ENCODE measurements around the gene MYO1E. TPM values are rescaled to one million over a fixed set of nuclear protein-coding genes. Genes with fewer than 3 reads are reported as not detected.

The MYO1E gene
- total RNA-seq, 2 experiments from 2014 or later: 1.5 to 26.5 TPM

DNA sequence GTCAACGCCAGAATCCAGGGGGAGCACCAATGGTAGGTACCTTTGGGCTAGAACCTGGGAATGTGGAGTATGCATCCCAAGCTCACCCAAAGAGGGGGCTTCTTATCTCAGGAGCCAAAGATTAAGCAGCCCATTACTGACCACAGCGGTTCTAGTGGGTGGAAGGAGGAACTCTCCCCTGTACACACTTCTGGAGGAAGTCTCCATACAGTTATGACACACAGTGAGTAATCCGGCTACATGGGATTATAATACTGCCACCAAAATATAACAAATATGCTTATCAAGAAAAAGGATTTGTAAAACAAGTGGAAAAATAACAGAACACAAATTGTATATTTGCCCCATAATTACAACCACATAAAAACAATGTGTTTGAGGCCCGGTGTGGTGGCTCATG is 8.4 kb downstream of the MYO1E start:
- no peaks in the 10 kb centered on the region for H3K79me2 ChIP-seq (ENCODE audit: insufficient read depth, low read depth, low read length)
- no peak overlapping the region for H3K4me2 ChIP-seq (ENCODE audit: low read length)
- no peaks in the 10 kb centered on the region for H3K9me2 ChIP-seq (ENCODE audit: insufficient read depth, low read length)
- H3K4me3 ChIP-seq (ENCODE audit: low read depth, low read length, poor library complexity, severe bottlenecking): no peak overlapping the region
- no peak for TF ChIP-seq EZH2phosphoT487 (IDR thresholded peaks at IDR 0.05; ENCODE audit: borderline replicate concordance, low read depth, low read length)
- TF ChIP-seq, protein P1, sequence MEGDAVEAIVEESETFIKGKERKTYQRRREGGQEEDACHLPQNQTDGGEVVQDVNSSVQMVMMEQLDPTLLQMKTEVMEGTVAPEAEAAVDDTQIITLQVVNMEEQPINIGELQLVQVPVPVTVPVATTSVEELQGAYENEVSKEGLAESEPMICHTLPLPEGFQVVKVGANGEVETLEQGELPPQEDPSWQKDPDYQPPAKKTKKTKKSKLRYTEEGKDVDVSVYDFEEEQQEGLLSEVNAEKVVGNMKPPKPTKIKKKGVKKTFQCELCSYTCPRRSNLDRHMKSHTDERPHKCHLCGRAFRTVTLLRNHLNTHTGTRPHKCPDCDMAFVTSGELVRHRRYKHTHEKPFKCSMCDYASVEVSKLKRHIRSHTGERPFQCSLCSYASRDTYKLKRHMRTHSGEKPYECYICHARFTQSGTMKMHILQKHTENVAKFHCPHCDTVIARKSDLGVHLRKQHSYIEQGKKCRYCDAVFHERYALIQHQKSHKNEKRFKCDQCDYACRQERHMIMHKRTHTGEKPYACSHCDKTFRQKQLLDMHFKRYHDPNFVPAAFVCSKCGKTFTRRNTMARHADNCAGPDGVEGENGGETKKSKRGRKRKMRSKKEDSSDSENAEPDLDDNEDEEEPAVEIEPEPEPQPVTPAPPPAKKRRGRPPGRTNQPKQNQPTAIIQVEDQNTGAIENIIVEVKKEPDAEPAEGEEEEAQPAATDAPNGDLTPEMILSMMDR (conservative IDR thresholded peaks at IDR 0.05; ENCODE audit: low read length): no peak
- DNase-seq (ENCODE audit: low spot score): no peak
- H3K9me3 ChIP-seq (ENCODE audit: low read length): no peaks in the 10 kb centered on the region
- no peaks in the 10 kb centered on the region for H3K4me1 ChIP-seq (ENCODE audit: insufficient read depth, low read length, poor library complexity, severe bottlenecking)
- H3K36me3 ChIP-seq (ENCODE audit: insufficient read depth, low read length): no peaks in the 10 kb centered on the region
- CTCF ChIA-PET (ENCODE audit: unreplicated experiment): no interaction called here
- BruUV-seq (replicated peaks): no TSS peak
- POLR2A ChIA-PET: no interaction called here
- H3K27ac ChIP-seq (ENCODE audit: low read depth, low read length, poor library complexity, severe bottlenecking): no peak overlapping the region
- intact Hi-C loops (cut with micrococcal nuclease; ENCODE audit: unreplicated experiment): loop anchor here (5.0 kb wide), 1 partner anchor 57 kb away; no protein-coding TSS in a partner anchor
- H4K20me1 ChIP-seq (ENCODE audit: insufficient read depth, low read length): no peaks in the 10 kb centered on the region
- H2AFZ ChIP-seq (ENCODE audit: low read length): no peak overlapping the region

DNA sequence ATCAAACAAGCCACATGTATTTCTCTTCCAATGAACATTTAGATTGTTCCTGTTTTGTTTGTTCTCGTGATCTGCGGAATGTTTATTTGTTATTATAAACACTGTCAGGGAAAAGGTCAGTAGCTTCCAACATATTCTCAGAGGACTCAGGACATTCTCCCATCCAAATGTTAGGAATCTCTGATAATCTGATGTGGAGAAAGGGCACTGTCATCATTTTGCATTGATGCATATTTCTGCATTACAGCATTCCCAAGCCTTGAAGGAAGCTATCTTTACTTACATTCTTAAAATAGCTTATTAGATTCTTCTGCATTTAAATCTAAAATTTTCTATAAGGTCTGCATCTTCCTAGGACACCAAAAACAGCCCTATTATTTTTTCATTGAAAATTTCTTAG is 10.3 kb downstream of the MYO1E start:
- Histone ChIP-seq H3K4me2 (ENCODE audit: low read length) (no peak overlapping the region), H3K79me2 (ENCODE audit: insufficient read depth, low read depth, low read length) (no peaks in the 10 kb centered on the region), H3K4me3 (ENCODE audit: low read depth, low read length, poor library complexity, severe bottlenecking) (no peak overlapping the region), H2AFZ (ENCODE audit: low read length) (no peak overlapping the region), H4K20me1 (ENCODE audit: insufficient read depth, low read length) (no peaks in the 10 kb centered on the region), H3K9me2 (ENCODE audit: insufficient read depth, low read length) (no peaks in the 10 kb centered on the region), H3K36me3 (ENCODE audit: insufficient read depth, low read length) (no peaks in the 10 kb centered on the region), H3K4me1 (ENCODE audit: insufficient read depth, low read length, poor library complexity, severe bottlenecking) (no peaks in the 10 kb centered on the region), H3K9me3 (ENCODE audit: low read length) (no peaks in the 10 kb centered on the region), H3K27ac (ENCODE audit: low read depth, low read length, poor library complexity, severe bottlenecking) (no peak overlapping the region)
- no TSS peak for BruUV-seq (replicated peaks)
- DNase-seq (ENCODE audit: low spot score): no peak
- CTCF ChIA-PET (ENCODE audit: unreplicated experiment): no interaction called here
- POLR2A ChIA-PET: interaction anchor here (0.6 to 0.7 kb wide), 4 partner anchors 8 to 209 kb away, joined by 3 to 4 read pairs (median 4); no protein-coding TSS in a partner anchor
- intact Hi-C loops (cut with micrococcal nuclease; ENCODE audit: unreplicated experiment): loop anchor here (5.0 kb wide), 1 partner anchor 55 kb away; no protein-coding TSS in a partner anchor
- TF ChIP-seq EZH2phosphoT487 (IDR thresholded peaks at IDR 0.05; ENCODE audit: borderline replicate concordance, low read depth, low read length): no peak
- TF ChIP-seq, protein P1 (conservative IDR thresholded peaks at IDR 0.05; ENCODE audit: low read length): no peak

DNA sequence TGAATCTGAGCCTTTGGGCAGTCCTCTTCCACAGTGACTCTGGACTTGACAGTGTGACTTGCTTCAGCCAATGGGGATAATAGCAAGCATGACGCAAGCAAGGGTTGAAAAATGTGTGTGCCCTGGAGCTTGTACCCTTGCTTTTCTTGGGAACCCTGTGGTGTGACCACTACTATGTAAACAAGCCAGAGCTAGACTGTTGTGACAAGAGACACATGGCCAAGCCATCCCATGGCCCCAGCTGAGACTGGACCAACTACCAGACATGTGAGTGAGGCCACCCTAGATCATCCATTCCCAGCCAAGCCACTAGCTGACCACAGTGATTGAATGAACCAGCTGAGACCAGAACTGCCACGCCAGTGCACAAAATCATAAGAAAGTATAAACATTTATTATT is 11.8 kb downstream of the MYO1E start:
- no peak for DNase-seq (ENCODE audit: low spot score)
- BruUV-seq (replicated peaks): no TSS peak

More for the DNA sequence above, 11.8 kb downstream of the MYO1E start:
- Histone ChIP-seq H3K9me2 (ENCODE audit: insufficient read depth, low read length) (no peaks in the 10 kb centered on the region), H3K36me3 (ENCODE audit: insufficient read depth, low read length) (no peaks in the 10 kb centered on the region), H3K9me3 (ENCODE audit: low read length) (no peaks in the 10 kb centered on the region), H3K4me2 (ENCODE audit: low read length) (no peak overlapping the region), H3K27ac (ENCODE audit: low read depth, low read length, poor library complexity, severe bottlenecking) (no peak overlapping the region), H4K20me1 (ENCODE audit: insufficient read depth, low read length) (no peaks in the 10 kb centered on the region), H3K4me1 (ENCODE audit: insufficient read depth, low read length, poor library complexity, severe bottlenecking) (no peaks in the 10 kb centered on the region), H3K4me3 (ENCODE audit: low read depth, low read length, poor library complexity, severe bottlenecking) (no peak overlapping the region), H2AFZ (ENCODE audit: low read length) (no peak overlapping the region), H3K79me2 (ENCODE audit: insufficient read depth, low read depth, low read length) (no peaks in the 10 kb centered on the region)
- TF ChIP-seq, protein P1 (conservative IDR thresholded peaks at IDR 0.05; ENCODE audit: low read length): no peak
- no peak for TF ChIP-seq EZH2phosphoT487 (IDR thresholded peaks at IDR 0.05; ENCODE audit: borderline replicate concordance, low read depth, low read length)
- intact Hi-C loops (cut with micrococcal nuclease; ENCODE audit: unreplicated experiment): loop anchor here (5.0 kb wide), 1 partner anchor 54 kb away; no protein-coding TSS in a partner anchor
- CTCF ChIA-PET (ENCODE audit: unreplicated experiment): interaction anchor here (0.6 kb wide), 2 partner anchors 31 to 46 kb away, joined by 3 read pairs; no protein-coding TSS in a partner anchor
- POLR2A ChIA-PET: interaction anchor here (0.5 kb wide), 1 partner anchor 20 kb away, joined by 3 read pairs; no protein-coding TSS in a partner anchor

Measured in OCI-LY7 (cell line).